Activated CD4-positive, alpha-beta T cell treated with anti-CD3 and anti-CD28 coated beads, Interleukin-2, amount 10 ng/mL, durations not matched to agents 24 days and 14 days (primary cell): Measurements from ENCODE around the gene TMEM163. TPM values are rescaled to one million over a fixed set of nuclear protein-coding genes. Genes with fewer than 3 reads are reported as not detected.

Source experiments
- DNase-seq: peaks from one replicate; pipeline ENCODE4 v3.0.0; 2022
- H3K27ac Mint-ChIP-seq: one replicate; pipeline ENCODE4 v1.8.0; 2022; ENCODE audit warnings: mild to moderate bottlenecking, mixed read lengths
- H3K27me3 Mint-ChIP-seq: one replicate; pipeline ENCODE4 v1.8.0; 2022; ENCODE audit warnings: mixed read lengths
- H3K36me3 Mint-ChIP-seq: one replicate; pipeline ENCODE4 v1.8.0; 2022; ENCODE audit warnings: low read depth, mild to moderate bottlenecking, mixed read lengths
- H3K4me1 Mint-ChIP-seq: one replicate; pipeline ENCODE4 v1.8.0; 2021; ENCODE audit warnings: mixed read lengths
- H3K4me3 Mint-ChIP-seq: one replicate; pipeline ENCODE4 v1.8.0; 2022; ENCODE audit warnings: mild to moderate bottlenecking, moderate library complexity, mixed read lengths
- H3K9me3 Mint-ChIP-seq: one replicate; pipeline ENCODE4 v1.8.0; 2021; ENCODE audit warnings: mixed read lengths
- intact Hi-C: fragments of 100-400 bp; cut with micrococcal nuclease; formaldehyde crosslinking; loops from one replicate; pipeline ENCODE4 v1.15.1; 2023
- total RNA-seq: library from RNA; stranded (reverse); gene quantifications from 2 replicates; pipeline ENCODE4 v1.2.3, GENCODE V29; 2022

Gene TMEM163
- total RNA-seq, 1 donor from 2014 or later, result 0.23 TPM

DNA sequence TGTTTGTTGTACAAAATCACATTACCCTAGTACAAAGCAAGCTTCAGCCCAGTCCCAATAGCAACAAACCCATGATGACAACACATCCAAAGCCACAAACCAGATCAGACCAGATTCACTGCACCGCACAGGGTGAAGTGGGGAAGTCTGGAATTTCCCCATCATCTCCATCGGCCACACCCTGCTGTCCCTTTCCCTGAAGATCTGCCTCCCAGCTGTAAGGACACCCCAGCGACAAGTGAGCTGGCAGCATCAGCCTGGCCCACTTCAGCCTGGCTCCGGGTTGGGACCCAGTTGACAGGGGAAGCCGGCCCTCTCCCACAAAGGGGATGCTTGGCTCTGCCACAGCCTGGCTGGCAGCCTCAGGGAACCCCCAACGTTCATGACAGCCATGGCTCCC is 257.3 kb downstream of the TMEM163 start:
- H3K27ac Mint-ChIP-seq, result no peak overlapping the region
- no peaks in the 10 kb centered on the region for H3K27me3 Mint-ChIP-seq
- H3K4me1 Mint-ChIP-seq, result no peaks in the 10 kb centered on the region
- no peaks in the 10 kb centered on the region for H3K9me3 Mint-ChIP-seq
- no peak overlapping the region for H3K4me3 Mint-ChIP-seq
- DNase-seq, result no peak
- no peaks in the 10 kb centered on the region for H3K36me3 Mint-ChIP-seq
- intact Hi-C loops, result no loop called here

DNA sequence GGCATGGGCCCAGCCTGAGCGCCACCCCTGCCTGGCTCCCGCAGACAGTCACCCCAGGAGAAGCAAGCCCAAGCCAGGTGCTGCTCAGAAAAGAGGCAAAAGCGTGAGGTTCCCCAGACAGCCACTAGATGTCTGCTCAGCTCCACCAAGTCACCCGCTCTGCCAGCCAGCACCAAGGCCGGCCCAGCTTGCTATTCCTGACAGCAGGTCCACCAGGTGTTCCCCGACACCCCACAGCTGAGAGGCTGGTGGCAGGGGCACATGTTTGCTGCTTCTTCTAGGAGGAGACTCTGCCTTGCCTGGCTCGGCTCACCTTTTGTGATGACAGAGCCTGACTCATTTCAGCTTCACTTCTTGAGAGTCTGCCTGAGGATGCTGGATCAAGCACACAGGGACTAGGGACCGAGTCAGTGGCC is 258.2 kb downstream of the TMEM163 start:
- intact Hi-C loops, result no loop called here
- no peaks in the 10 kb centered on the region for H3K36me3 Mint-ChIP-seq
- peak; percentile 70 for DNase-seq

GRCh38 chr2:134459706-134460406 is 258.9 kb downstream of the TMEM163 start:
- H3K27ac Mint-ChIP-seq, result no peak overlapping the region
- intact Hi-C loops, result loop anchor here (10.0 kb wide), 1 partner anchor 575 kb away; no protein-coding TSS in a partner anchor
- H3K36me3 Mint-ChIP-seq, result no peaks in the 10 kb centered on the region
- no peak overlapping the region for H3K4me3 Mint-ChIP-seq
- no peak for DNase-seq
- no peaks in the 10 kb centered on the region for H3K4me1 Mint-ChIP-seq
- no peaks in the 10 kb centered on the region for H3K27me3 Mint-ChIP-seq
- H3K9me3 Mint-ChIP-seq, result no peaks in the 10 kb centered on the region

More for the DNA sequence above, 258.2 kb downstream of the TMEM163 start:
- H3K4me3 Mint-ChIP-seq, result no peak overlapping the region
- H3K27me3 Mint-ChIP-seq, result no peaks in the 10 kb centered on the region
- no peaks in the 10 kb centered on the region for H3K4me1 Mint-ChIP-seq
- H3K9me3 Mint-ChIP-seq, result no peaks in the 10 kb centered on the region
- no peak overlapping the region for H3K27ac Mint-ChIP-seq

DNA sequence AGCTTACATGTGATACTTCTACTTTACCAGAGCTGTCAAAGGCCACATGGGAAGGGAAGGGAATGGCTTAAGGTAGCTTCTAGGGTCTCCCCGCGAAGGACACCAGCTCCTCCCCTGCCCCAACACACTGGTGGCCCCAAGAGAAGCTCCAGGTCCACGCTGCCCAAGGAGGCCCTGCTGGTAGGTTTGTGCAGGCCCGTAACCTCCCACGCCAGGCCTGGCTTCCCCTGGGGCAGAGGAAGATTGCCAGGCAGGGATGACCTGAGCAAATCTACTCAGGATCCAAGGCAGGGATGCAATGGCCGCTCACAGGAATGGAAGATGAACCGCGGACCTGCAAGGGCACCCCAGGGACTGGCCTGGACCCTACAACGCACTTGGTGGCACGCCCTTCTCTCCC is 259.9 kb downstream of the TMEM163 start:
- intact Hi-C loops, result loop anchor here (10.0 kb wide), 1 partner anchor 574 kb away; no protein-coding TSS in a partner anchor
- DNase-seq, result no peak
- Mint-ChIP-seq H3K4me3 (no peak overlapping the region), H3K4me1 (no peaks in the 10 kb centered on the region), H3K9me3 (no peaks in the 10 kb centered on the region), H3K36me3 (no peaks in the 10 kb centered on the region), H3K27me3 (no peaks in the 10 kb centered on the region), H3K27ac (no peak overlapping the region)

DNA sequence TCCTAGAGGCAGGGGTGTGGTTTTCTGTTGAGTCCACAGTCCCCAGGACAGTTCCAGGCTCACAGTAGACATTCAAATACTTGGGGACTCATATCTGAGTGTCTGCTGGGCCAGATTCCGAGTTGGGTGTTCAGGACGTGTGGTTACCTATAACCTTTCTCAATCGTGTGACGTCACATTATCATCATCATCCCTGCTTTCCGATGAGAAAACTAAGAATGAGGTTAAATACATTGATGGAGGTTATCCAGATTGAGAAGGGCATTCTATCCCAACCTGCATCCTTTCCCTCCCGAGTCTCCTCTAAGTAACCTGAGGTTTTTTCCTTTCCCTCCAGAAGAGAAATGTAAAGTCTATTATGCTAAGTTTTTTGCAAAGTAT is 260.3 kb downstream of the TMEM163 start:
- Mint-ChIP-seq H3K4me3 (no peak overlapping the region), H3K27me3 (no peaks in the 10 kb centered on the region), H3K9me3 (no peaks in the 10 kb centered on the region), H3K27ac (no peak overlapping the region), H3K4me1 (no peaks in the 10 kb centered on the region), H3K36me3 (no peaks in the 10 kb centered on the region)
- no peak for DNase-seq
- intact Hi-C loops, result loop anchor here (10.0 kb wide), 1 partner anchor 574 kb away; no protein-coding TSS in a partner anchor

- no peaks in the 10 kb centered on the region for H3K4me1 Mint-ChIP-seq
- no peaks in the 10 kb centered on the region for H3K36me3 Mint-ChIP-seq
- H3K4me3 Mint-ChIP-seq, result no peak overlapping the region
- no peak for DNase-seq
- no peak overlapping the region for H3K27ac Mint-ChIP-seq
- intact Hi-C loops, result loop anchor here (10.0 kb wide), 1 partner anchor 573 kb away; no protein-coding TSS in a partner anchor
- H3K27me3 Mint-ChIP-seq, result no peaks in the 10 kb centered on the region
- H3K9me3 Mint-ChIP-seq, result no peaks in the 10 kb centered on the region
These were observed 260.9 kb downstream of the TMEM163 start for GRCh38 chr2:134457765-134458472.

- Mint-ChIP-seq H3K36me3 (no peaks in the 10 kb centered on the region), H3K9me3 (no peaks in the 10 kb centered on the region), H3K27me3 (no peaks in the 10 kb centered on the region), H3K4me1 (no peaks in the 10 kb centered on the region), H3K4me3 (no peak overlapping the region), H3K27ac (no peak overlapping the region)
- intact Hi-C loops, result loop anchor here (10.0 kb wide), 1 partner anchor 573 kb away; no protein-coding TSS in a partner anchor
- no peak for DNase-seq
These were observed 261.4 kb downstream of the TMEM163 start for GRCh38 chr2:134457353-134457752.

- H3K27me3 Mint-ChIP-seq, result no peaks in the 10 kb centered on the region
- DNase-seq, result no peak
- H3K36me3 Mint-ChIP-seq, result no peaks in the 10 kb centered on the region
- no peak overlapping the region for H3K4me3 Mint-ChIP-seq
- no peak overlapping the region for H3K27ac Mint-ChIP-seq
- H3K9me3 Mint-ChIP-seq, result no peaks in the 10 kb centered on the region
- intact Hi-C loops, result loop anchor here (10.0 kb wide), 1 partner anchor 571 kb away; no protein-coding TSS in a partner anchor
- H3K4me1 Mint-ChIP-seq, result no peaks in the 10 kb centered on the region
These were observed 263.4 kb downstream of the TMEM163 start for GRCh38 chr2:134455426-134455825.

- Mint-ChIP-seq H3K36me3 (no peaks in the 10 kb centered on the region), H3K9me3 (no peaks in the 10 kb centered on the region), H3K4me1 (no peaks in the 10 kb centered on the region), H3K4me3 (no peak overlapping the region), H3K27me3 (no peaks in the 10 kb centered on the region), H3K27ac (no peak overlapping the region)
- intact Hi-C loops, result loop anchor here (10.0 kb wide), 1 partner anchor 570 kb away; no protein-coding TSS in a partner anchor
- DNase-seq, result no peak
These were observed 263.9 kb downstream of the TMEM163 start for GRCh38 chr2:134454931-134455330.

GRCh38 chr2:134454426-134454825 is 264.4 kb downstream of the TMEM163 start:
- no peak overlapping the region for H3K4me3 Mint-ChIP-seq
- intact Hi-C loops, result loop anchor here (10.0 kb wide), 1 partner anchor 570 kb away; no protein-coding TSS in a partner anchor
- no peaks in the 10 kb centered on the region for H3K36me3 Mint-ChIP-seq

GRCh38 chr2:134453973-134454372 is 264.8 kb downstream of the TMEM163 start:
- Mint-ChIP-seq H3K27ac (no peak overlapping the region), H3K4me1 (no peaks in the 10 kb centered on the region), H3K36me3 (no peaks in the 10 kb centered on the region), H3K9me3 (no peaks in the 10 kb centered on the region), H3K27me3 (no peaks in the 10 kb centered on the region), H3K4me3 (no peak overlapping the region)
- intact Hi-C loops, result loop anchor here (10.0 kb wide), 1 partner anchor 569 kb away; no protein-coding TSS in a partner anchor
- DNase-seq, result no peak

More at GRCh38 chr2:134454426-134454825, 264.4 kb downstream of the TMEM163 start:
- H3K9me3 Mint-ChIP-seq, result no peaks in the 10 kb centered on the region
- no peak overlapping the region for H3K27ac Mint-ChIP-seq
- H3K27me3 Mint-ChIP-seq, result no peaks in the 10 kb centered on the region
- no peaks in the 10 kb centered on the region for H3K4me1 Mint-ChIP-seq
- DNase-seq, result no peak

GRCh38 chr2:134453476-134453875 is 265.3 kb downstream of the TMEM163 start:
- Mint-ChIP-seq H3K36me3 (no peaks in the 10 kb centered on the region), H3K9me3 (no peaks in the 10 kb centered on the region), H3K27ac (no peak overlapping the region), H3K4me1 (no peaks in the 10 kb centered on the region), H3K4me3 (no peak overlapping the region), H3K27me3 (no peaks in the 10 kb centered on the region)
- intact Hi-C loops, result loop anchor here (10.0 kb wide), 1 partner anchor 569 kb away; no protein-coding TSS in a partner anchor
- DNase-seq, result no peak

DNA sequence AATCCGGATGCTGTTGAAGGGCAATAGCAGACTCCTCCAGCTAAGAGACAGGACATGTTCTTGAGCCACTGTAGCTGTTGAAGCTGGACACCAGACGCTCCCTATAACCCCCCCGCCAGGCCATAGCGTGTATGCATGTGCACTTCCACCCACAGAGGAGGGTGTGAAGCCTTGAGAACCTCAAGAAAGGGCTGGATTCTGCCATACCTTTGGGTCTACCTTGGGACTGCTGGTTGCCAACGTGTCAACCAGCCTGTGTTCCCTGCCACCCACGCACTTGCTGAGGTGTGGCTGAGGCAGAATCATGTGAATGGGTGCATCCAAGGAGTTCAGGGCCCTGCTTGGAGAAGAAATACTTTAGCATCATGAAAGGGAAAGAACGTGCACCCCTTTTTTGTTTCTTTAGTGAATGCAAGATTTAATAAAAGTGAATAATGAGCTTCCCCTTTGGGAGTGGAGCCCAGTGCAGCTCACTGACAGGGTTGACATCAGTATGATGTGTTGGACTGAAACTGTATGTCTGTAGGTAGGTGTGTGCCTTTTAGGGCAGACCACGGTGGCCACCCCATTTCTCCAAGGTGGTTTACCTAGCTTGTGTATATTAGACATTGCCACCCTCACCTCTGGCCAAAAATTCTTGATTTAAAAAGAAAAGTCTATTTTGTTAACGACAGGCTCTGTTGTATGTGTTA is 266.6 kb downstream of the TMEM163 start:
- DNase-seq, result no peak
- no peaks in the 10 kb centered on the region for H3K9me3 Mint-ChIP-seq
- H3K27me3 Mint-ChIP-seq, result no peaks in the 10 kb centered on the region
- H3K4me1 Mint-ChIP-seq, result no peaks in the 10 kb centered on the region
- H3K27ac Mint-ChIP-seq, result no peak overlapping the region
- intact Hi-C loops, result loop anchor here (10.0 kb wide), 1 partner anchor 567 kb away; no protein-coding TSS in a partner anchor
- H3K36me3 Mint-ChIP-seq, result no peaks in the 10 kb centered on the region
- no peak overlapping the region for H3K4me3 Mint-ChIP-seq

DNA sequence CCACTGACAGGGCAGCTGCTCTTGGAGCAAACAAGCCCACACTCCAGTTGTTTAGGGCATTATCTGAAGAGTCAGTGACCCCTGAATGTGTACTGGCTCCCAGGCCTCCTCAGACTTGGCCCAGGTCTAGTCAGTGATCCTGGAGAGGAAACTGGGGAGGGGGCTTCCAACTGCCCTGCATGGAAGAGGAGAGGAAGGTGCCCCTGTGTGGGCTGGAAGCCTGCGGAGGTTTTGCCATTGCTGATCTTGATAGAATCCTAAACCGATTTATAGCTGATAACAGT is 267.5 kb downstream of the TMEM163 start:
- Mint-ChIP-seq H3K9me3 (no peaks in the 10 kb centered on the region), H3K27ac (no peak overlapping the region), H3K4me3 (no peak overlapping the region), H3K27me3 (no peaks in the 10 kb centered on the region), H3K4me1 (no peaks in the 10 kb centered on the region), H3K36me3 (no peaks in the 10 kb centered on the region)
- intact Hi-C loops, result loop anchor here (1.0 to 10.0 kb wide), 3 partner anchors 333 to 566 kb away; no protein-coding TSS in a partner anchor
- DNase-seq, result no peak
